Measurements from ENCODE around the gene SASH1.

DNA sequence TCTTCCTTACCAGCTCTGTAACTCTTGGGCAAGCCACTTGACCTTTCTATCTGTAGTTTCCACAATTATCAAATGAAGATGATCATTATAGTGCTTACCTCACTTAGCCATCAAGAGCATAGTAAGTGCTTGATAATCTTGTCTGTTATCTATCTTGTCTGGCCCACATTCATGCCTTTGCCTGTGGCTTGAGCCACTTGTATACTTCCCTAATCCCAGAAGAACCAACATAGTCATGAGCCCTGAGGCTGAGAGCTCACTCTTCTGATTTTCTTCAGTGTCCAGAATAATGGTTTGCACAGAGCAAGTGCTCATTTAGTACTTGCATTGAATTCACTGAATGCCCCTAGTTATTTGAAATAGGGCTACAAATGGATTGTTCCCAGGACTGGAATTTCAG, 108.2 kb downstream of the SASH1 start:
- TF ChIP-seq CTCF (IDR thresholded peaks at IDR 0.05; ENCODE audit: insufficient read depth, low read length, poor library complexity, severe bottlenecking): no peak
- TF ChIP-seq EZH2phosphoT487 (conservative IDR thresholded peaks at IDR 0.05; ENCODE audit: low read length): no peak

Measured in SU-DHL-6 (cell line).